Measurements from ENCODE around the gene NEUROG1. TPM values are rescaled to one million over a fixed set of nuclear protein-coding genes. Genes with fewer than 3 reads are reported as not detected.

NEUROG1 gene
- polyA plus RNA-seq, 3 donors: not detected

DNA sequence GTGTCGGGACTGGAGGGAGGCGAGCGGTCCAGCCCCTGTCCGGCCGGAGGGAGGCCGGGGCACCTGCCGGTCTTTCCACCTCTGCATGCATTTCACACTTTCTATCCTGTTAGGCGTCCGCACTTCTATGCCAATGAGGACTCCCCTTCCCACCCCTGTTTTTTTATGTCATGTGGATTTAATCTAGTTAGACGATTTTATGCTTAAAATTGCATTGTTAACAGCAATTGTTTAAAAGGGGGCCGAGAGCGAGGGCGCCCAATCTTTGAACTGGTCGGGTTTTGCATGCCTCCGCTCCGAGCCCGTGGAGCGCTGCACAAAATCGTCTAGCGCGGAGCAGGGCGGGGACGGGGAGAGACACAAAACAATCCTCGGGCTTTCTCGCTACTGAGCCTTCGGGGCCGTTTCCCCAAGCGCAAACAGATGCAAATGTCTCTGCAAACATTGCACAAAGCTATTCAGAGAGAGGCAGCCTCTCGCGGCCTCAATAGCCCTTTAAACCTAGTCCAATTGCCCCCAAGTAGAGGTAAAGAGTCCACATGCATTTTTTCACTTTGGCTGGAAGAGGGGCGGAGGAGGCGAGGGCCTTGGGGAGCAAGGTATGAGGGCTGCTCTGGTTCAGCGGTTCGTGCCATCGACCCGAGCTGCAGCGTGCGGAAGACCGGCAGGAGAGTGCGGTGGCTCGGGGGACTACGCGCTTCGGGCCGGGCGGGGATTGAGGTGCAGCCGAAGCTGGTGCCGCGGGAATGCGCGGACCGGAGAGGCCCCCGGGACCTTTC lies 46.1 kb downstream of the NEUROG1 start:
- intact Hi-C loops (cut with micrococcal nuclease): no loop called here

DNA sequence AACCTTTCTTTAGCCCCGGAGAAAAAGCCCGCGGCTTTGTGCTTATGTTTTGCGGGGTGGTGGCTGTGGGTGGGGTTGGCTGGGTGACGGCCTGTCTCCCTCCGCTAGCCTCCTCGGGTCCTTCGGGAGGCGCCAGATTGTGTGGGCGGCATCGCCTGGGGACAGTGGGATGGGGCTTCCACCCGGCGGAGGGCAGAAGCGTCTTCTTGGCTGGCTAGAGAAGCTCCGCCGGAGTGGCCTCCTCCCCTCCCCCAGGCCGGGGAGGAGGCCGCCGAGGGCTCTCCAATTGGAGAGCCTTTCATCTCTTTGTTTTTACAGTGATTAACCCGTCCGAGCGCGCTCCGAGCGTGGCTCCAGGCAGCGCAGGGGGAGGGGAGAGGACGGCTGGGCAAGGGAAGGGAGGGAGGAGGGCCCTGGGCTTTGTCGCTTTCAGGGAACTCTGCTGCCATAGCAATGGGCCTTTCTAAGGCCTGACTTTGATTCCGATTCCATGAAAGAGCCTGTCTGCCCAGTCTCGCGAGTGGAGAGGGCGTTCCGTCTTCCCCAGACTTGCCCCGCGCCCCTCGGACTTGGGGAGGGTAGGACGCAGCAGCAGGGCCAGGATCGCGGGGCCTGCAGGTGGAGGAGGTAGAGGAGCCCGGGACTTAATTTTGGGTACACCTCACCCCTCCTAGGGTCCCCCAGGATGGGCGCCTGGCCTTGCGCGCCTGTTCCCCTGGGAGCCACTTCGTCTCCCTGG lies 46.9 kb downstream of the NEUROG1 start:
- peaks cover 63 to 76% of the 10 kb centered on the region in 2 donors for H3K27me3 ChIP-seq (ENCODE audit: control insufficient read depth in 2 of 2, insufficient read depth in 2 of 2, low read length in 2 of 2)
- Mint-ChIP-seq H3K27ac (no peak overlapping the region), H3K36me3 (peaks cover 2 to 3% of the 10 kb centered on the region in 2 donors), H3K27me3 (ENCODE audit: low read depth in 3 of 3) (peaks cover 73 to 80% (median 79%) of the 10 kb centered on the region in 3 donors), H3K9me3 (peaks cover 0 to 29% (median 9%) of the 10 kb centered on the region in 7 donors), H3K4me1 (peaks cover 48% of the 10 kb centered on the region), H3K4me3 (peak overlapping the region; percentile 24 to 95)
- no peaks in the 10 kb centered on the region for H4K20me1 ChIP-seq (ENCODE audit: insufficient read depth, low read length)
- no peak overlapping the region for H3K27ac ChIP-seq (ENCODE audit: low read depth in 1 of 2, low read length in 2 of 2)
- intact Hi-C loops (cut with micrococcal nuclease): no loop called here
- no peak overlapping the region for H3K4me3 ChIP-seq (replicated peaks in 1 of 3; ENCODE audit: low read depth in 2 of 3, low read length in 3 of 3)
- peak overlapping the region; percentile 10 for H3K4me2 ChIP-seq (replicated peaks; ENCODE audit: extremely low read depth, low read length, poor library complexity, severe bottlenecking)
- peaks cover 0 to 27% of the 10 kb centered on the region in 2 donors for H3K9me3 ChIP-seq (replicated peaks in 1 of 2; ENCODE audit: control insufficient read depth in 1 of 2, insufficient read depth in 1 of 2, low read length in 2 of 2)
- no peaks in the 10 kb centered on the region for H3K36me3 ChIP-seq (replicated peaks in 1 of 2; ENCODE audit: control insufficient read depth in 1 of 2, insufficient read depth in 2 of 2, low read length in 2 of 2)
- WGBS (ENCODE audit: insufficient coverage): 5% methylated on average over 24 of the region's 44 CpGs
- TF ChIP-seq, protein P1, sequence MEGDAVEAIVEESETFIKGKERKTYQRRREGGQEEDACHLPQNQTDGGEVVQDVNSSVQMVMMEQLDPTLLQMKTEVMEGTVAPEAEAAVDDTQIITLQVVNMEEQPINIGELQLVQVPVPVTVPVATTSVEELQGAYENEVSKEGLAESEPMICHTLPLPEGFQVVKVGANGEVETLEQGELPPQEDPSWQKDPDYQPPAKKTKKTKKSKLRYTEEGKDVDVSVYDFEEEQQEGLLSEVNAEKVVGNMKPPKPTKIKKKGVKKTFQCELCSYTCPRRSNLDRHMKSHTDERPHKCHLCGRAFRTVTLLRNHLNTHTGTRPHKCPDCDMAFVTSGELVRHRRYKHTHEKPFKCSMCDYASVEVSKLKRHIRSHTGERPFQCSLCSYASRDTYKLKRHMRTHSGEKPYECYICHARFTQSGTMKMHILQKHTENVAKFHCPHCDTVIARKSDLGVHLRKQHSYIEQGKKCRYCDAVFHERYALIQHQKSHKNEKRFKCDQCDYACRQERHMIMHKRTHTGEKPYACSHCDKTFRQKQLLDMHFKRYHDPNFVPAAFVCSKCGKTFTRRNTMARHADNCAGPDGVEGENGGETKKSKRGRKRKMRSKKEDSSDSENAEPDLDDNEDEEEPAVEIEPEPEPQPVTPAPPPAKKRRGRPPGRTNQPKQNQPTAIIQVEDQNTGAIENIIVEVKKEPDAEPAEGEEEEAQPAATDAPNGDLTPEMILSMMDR (IDR thresholded peaks at IDR 0.05): no peak
- H3K4me1 ChIP-seq (ENCODE audit: control insufficient read depth in 1 of 2, insufficient read depth in 2 of 2, low read length in 2 of 2): peaks cover 42 to 53% of the 10 kb centered on the region in 2 donors
- DNase-seq: no peak
- H3K9ac ChIP-seq (ENCODE audit: insufficient read depth, low read length, poor library complexity, severe bottlenecking): no peak overlapping the region
- H2AFZ ChIP-seq (ENCODE audit: insufficient read depth, low read depth, low read length, poor library complexity, severe bottlenecking): no peak overlapping the region
- H3K79me2 ChIP-seq (ENCODE audit: insufficient read depth, low read length): no peaks in the 10 kb centered on the region

More for the DNA sequence above, 46.1 kb downstream of the NEUROG1 start:
- H3K9me3 Mint-ChIP-seq: peaks cover 0 to 29% (median 9%) of the 10 kb centered on the region in 7 donors
- no peak overlapping the region for H3K27ac ChIP-seq (ENCODE audit: low read depth in 1 of 2, low read length in 2 of 2)
- no peaks in the 10 kb centered on the region for H3K36me3 ChIP-seq (replicated peaks in 1 of 2; ENCODE audit: control insufficient read depth in 1 of 2, insufficient read depth in 2 of 2, low read length in 2 of 2)
- DNase-seq: no peak
- no peaks in the 10 kb centered on the region for H4K20me1 ChIP-seq (ENCODE audit: insufficient read depth, low read length)
- peak overlapping the region; percentile 2 to 95 for H3K4me3 Mint-ChIP-seq
- peaks cover 54% of the 10 kb centered on the region for H3K4me1 Mint-ChIP-seq
- H3K36me3 Mint-ChIP-seq: peaks cover 2 to 3% of the 10 kb centered on the region in 2 donors
- no peak overlapping the region for H3K9ac ChIP-seq (ENCODE audit: insufficient read depth, low read length, poor library complexity, severe bottlenecking)
- peaks cover 63 to 76% of the 10 kb centered on the region in 2 donors for H3K27me3 ChIP-seq (ENCODE audit: control insufficient read depth in 2 of 2, insufficient read depth in 2 of 2, low read length in 2 of 2)
- peaks cover 44 to 55% of the 10 kb centered on the region in 2 donors for H3K4me1 ChIP-seq (ENCODE audit: control insufficient read depth in 1 of 2, insufficient read depth in 2 of 2, low read length in 2 of 2)
- H3K4me3 ChIP-seq (replicated peaks in 1 of 3; ENCODE audit: low read depth in 2 of 3, low read length in 3 of 3): peak overlapping the region in 1 of 3 experiments; percentile 16
- H3K4me2 ChIP-seq (replicated peaks; ENCODE audit: extremely low read depth, low read length, poor library complexity, severe bottlenecking): peak overlapping the region; percentile 55
- H3K27ac Mint-ChIP-seq: no peak overlapping the region
- WGBS (ENCODE audit: insufficient coverage): 2% methylated on average over 44 of the region's 53 CpGs
- TF ChIP-seq, protein P1 (IDR thresholded peaks at IDR 0.05): no peak
- H3K27me3 Mint-ChIP-seq (ENCODE audit: low read depth in 3 of 3): peaks cover 73 to 84% (median 79%) of the 10 kb centered on the region in 3 donors
- H3K9me3 ChIP-seq (replicated peaks in 1 of 2; ENCODE audit: control insufficient read depth in 1 of 2, insufficient read depth in 1 of 2, low read length in 2 of 2): peaks cover 0 to 27% of the 10 kb centered on the region in 2 donors
- H2AFZ ChIP-seq (ENCODE audit: insufficient read depth, low read depth, low read length, poor library complexity, severe bottlenecking): peak overlapping the region; percentile 31
- no peaks in the 10 kb centered on the region for H3K79me2 ChIP-seq (ENCODE audit: insufficient read depth, low read length)
